Measurements from ENCODE around the gene SREBF2.

SREBF2 gene

DNA sequence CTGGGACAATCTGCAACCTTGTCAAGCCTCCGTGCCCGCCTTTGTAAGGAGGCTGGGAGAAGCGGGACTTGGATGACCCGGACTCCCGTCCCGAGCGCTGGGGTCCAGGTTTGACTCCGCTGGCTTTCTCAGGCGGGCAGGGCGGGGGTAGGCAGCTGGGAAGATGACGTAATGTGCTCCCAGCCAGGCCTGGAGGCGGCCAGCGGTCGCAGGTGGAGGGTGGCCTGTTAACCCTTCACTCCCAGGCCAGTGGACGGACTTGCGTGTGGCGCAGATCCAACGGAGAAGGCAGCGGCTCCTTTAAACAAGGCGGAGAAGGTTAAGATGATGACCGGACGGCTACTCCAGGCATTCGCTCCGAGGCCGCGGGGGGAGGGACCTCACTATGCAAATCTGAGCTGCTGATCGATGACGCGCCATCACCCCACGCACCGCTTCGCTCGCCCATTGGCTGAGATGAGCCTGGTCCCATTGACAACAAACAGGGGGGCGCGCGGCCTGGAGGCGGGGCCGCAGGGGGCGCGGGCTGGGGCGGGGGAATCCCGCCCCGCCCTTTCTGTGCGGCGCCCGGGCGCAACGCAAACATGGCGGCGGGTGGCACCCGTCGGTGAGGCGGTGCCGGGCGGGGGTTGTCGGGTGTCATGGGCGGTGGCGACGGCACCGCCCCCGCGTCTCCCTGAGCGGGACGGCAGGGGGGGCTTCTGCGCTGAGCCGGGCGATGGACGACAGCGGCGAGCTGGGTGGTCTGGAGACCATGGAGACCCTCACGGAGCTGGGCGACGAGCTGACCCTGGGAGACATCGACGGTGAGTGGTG is at the start of gene SREBF2:
TSS of gene SREBF2 (plus strand) at position 553 of the 816 bp plus-strand sequence. CDS start at position 719, 166 bp downstream.
- DNase-seq, result peak; percentile 85 to 100 (median 99)

DNA sequence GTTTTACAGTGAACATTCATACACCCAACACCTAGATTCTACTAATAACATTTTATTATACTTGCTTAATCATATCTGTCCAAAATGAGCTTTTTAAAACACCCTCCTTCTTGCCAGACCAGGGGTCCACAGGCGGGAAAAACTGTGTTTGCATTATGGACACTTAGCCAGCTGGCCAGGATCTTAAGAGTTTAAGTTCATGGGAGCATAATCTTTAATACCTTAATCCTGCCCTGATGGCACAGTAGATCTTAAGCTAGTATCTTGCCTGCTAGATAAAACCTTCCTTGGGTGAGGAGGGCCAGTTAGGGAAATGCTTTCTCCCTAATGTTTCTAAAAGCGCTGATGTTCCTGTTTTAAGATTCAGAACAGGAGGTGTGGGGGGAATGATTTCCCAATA is 45.6 kb upstream of the SREBF2 start:
- no peak for DNase-seq

DNA sequence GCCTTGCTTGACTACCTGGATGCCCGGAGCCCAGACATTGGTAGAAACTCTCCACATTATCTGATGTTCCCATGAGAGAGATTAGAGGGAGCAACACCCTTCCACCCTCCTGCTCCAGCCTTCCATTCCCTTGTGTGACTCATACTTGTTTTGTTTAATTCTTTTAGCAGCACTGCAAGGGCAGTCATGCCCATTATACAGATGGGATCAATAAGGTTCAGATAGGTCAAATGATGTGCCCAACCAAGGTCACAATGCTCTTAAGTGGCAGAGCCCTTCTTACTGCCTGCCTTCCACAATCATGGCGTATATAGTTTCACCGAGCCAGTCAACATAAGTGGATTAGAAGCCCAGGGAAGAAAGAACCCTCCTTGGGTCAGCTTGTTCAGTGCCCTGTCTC is 39.0 kb upstream of the SREBF2 start:
- no peak for DNase-seq

- no peak for DNase-seq
These were observed 34.2 kb upstream of the SREBF2 start for GRCh38 chr22:41798736-41799135.

GRCh38 chr22:41799486-41800347 is 33.2 kb upstream of the SREBF2 start:
- peak in 39 of 56 donors; percentile 5 to 65 (median 43) for DNase-seq

DNA sequence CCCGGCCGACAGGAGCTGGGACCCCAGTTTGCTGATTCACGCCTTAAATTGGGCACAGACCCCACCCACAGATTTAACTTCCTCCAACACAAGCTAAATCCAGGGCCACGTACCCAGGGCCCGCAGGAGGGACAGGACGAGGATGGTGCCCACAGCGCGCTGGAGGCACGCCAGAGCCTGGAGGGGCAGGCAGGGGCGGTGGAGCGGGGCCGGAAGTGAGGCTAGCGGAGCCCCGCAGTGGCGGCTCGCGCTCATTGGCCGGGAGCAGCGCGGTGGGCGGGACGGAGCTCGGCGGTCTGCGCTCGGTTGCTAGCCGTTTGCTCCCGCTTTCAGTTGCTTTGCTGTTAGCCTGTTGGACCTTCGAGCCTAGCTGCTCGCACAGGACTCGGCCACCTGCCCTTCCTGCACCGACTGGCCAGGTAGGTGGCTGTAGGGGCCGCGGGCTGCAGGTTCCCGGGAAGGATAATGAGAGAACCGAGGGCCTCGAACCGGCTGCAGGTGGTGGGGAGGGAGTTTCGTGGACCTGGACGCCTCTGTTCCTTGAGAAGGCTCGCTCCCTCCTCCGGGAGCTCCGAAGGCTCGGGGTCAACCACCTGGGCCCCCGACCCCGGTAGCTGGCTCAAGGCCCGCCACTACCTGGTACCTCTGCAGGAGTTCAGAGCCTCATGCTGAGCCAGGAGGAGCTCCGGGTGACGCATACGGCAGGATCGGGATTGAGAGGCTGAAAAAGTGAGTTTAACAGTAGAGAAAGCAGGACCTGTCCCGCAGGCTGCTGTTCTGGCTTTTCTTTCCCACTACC is 32.4 kb upstream of the SREBF2 start, which contains the start of gene CCDC134:
TSS of gene CCDC134 (plus strand) at position 332 of the 799 bp plus-strand sequence. CDS start 8,212 bp downstream, outside the sequence.
- DNase-seq, result peak; percentile 34 to 94 (median 82)

GRCh38 chr22:41801147-41801819 is 31.6 kb upstream of the SREBF2 start:
- DNase-seq, result no peak

- no peak for DNase-seq
These were observed 31.0 kb upstream of the SREBF2 start for GRCh38 chr22:41801886-41802285.

DNA sequence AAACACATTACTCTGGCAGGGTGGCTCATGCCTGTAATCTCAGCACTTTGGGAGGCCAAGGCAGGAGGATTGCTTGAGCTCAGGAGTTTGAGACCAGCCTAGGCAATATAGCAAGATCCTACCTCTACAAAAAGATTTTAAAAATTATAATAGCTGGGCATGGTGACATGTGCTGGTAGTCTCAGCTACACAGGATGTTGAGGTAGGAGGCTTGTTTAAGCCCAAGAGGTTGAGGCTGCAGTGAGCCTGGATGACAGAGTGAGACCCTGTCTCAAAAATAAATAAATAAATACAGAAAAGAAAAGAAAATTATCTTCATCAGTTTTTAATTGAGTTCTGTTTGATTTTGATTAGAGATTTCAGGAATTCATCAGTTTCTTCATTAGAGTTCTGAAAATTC is 27.3 kb upstream of the SREBF2 start:
- DNase-seq, result no peak

DNA sequence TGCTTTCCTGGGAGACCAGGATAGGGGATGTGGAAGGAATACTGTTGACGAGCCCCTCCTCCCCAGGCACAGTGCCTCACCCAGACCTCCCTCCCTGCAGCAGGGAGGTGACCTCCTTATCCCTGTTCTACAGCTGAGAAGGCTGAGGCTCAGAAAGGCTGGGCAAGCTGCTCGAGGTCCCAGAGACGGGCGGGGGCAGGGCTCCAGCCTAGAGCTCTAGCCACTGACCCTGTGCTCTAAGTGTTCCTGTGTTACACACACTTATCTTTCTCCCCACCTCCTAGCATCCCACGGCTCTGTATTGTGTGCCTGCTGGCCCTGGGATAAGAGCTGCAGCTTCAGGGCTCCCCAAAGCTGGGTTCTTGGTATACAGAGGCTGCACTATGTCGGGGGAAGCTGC is 24.5 kb upstream of the SREBF2 start:
- no peak for DNase-seq

- DNase-seq, result no peak
These were observed 22.9 kb upstream of the SREBF2 start for GRCh38 chr22:41810022-41810421.

GRCh38 chr22:41812805-41813545 is 19.9 kb upstream of the SREBF2 start:
- no peak for DNase-seq

DNA sequence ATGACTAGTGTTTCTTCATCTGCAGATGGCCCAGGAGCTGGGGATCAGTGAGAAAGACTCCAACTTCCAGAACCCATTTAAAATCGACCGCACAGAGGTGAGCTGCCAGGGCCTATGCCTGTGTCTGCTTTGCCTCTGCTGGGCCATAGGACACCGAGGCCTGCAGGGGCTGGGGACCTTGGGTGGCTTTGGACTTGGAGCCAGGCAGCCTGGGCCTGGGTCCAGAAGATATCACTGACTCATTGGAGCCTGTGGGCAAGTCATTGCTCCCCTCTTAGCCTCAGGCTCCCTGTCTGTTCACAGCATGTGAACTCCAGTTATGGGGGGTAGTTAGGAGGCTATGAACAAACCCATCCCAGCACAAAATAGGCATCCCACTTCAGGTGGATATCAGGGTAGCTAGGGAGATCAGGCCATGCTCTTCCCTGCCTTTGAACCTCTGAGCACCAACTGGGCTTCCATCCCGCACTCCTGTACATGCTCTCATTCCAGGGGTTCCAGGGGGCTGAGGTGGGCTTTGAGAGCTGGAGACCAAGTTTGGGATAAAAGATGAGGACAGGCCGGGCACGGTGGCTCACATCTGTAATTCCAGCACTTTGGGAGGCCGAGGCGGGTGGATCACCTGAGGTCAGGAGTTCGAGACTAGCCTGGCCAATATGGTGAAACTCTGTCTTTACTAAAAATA is 19.0 kb upstream of the SREBF2 start:
- no peak for DNase-seq

DNA sequence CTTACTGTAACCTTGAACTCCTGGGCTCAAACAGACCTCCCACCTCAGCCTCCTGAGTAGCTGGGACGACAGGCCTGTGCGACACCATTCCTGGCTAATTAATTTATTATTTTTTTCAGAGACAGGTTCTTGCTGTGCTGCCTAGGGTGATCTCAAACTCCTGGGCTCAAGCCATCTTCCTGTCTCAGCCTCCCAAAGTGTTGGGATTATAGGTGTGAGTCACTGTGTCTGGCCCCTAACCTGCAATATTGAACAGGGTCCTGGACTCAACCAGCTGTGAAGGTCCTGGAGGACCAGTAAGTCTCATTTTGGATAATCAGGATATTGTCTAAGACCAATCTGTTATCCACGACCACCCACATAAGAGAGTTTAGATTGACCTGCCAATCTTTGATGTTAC is 17.2 kb upstream of the SREBF2 start:
- DNase-seq, result no peak

DNA sequence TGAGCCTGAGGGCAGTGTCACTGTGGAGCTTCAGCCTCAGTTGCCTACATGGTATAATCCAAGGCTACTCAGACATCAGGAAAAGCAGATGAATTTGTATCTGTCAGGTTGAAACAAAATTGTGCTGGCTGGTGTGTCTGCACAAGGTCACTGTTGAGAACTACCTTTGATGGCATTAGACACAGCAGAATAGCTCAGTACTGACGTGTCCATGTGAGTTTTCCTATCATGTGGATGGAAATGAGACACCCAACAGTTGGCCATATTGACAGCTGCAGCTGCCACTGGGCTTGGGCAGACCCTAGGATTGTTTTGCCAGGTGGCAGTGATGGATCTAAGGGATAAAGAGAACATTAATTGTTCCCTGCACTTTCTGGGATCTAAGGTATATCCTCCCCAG is 16.7 kb upstream of the SREBF2 start:
- DNase-seq, result no peak

DNA sequence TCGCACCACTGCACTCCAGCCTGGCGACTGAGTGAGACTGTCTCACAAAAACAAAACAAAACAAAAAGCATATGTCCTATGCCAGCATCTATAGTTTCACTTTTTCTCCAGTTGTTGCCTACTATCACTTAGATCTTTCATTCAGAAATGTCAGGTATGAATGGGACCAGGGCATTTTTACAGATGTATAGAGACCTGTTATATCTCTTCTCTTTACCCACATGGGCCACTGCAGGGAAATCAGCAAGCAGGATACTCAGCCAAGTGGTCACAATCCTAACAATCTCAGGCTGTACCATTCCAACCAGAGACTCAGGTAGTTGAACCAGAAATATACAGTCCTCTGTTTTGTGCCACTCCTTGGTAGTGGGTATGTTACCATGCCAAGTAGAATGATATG is 16.0 kb upstream of the SREBF2 start:
- DNase-seq, result no peak

DNA sequence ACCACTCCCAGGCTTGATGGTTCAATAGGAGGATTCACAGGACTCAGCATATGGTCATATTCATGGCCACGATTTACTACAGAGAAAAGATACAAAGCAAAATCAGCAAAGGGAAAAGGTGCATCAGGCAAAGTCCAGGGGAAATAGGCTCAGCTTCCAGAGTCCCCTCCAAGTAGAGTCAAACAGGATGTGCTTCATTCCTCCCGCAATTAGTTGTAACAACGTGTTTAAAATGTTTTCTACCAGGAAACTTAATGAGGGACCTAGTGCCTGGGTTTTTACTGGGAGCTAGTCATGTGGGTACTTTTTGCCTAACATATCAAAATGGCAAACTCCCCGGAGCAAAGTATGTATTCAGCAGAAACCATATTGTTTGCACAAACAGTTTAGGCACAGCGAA is 14.9 kb upstream of the SREBF2 start:
- DNase-seq, result no peak

- DNase-seq, result no peak
These were observed 14.3 kb upstream of the SREBF2 start for GRCh38 chr22:41818596-41818995.

- DNase-seq, result no peak
These were observed 13.6 kb upstream of the SREBF2 start for GRCh38 chr22:41819257-41819656.

- no peak for DNase-seq
These were observed 12.5 kb upstream of the SREBF2 start for GRCh38 chr22:41820447-41820846.
